Spleen (tissue), 11 donors: ENCODE results near the gene KRTAP10-3. TPM values are rescaled to one million over a fixed set of nuclear protein-coding genes. Genes with fewer than 3 reads are reported as not detected.

Experiments
- DNase-seq: peaks from one replicate; pipeline ENCODE4 v3.0.0-alpha.2; 2020
- H3K27ac ChIP-seq, 8 donors: fragments of 200-600 bp; sonication (generic) in 7 of 8; 1 replicate in 4 of 8; 2 replicates in 4 of 8; pipeline versions ENCODE4 v1.5.0 to v1.8.0; 2016 to 2021; ENCODE audit warnings: inconsistent platforms in 4 of 8, mild to moderate bottlenecking in 4 of 8, moderate library complexity in 1 of 8
- H3K27me3 ChIP-seq, 7 donors: fragments of 200-600 bp; sonication (generic) in 6 of 7; replicated peaks in 1 of 7; 1 replicate in 4 of 7; 2 replicates in 3 of 7; pipeline versions ENCODE4 v1.5.0 to v1.8.0; 2016 to 2021; ENCODE audit warnings: inconsistent platforms in 3 of 7, mild to moderate bottlenecking in 1 of 7
- H3K36me3 ChIP-seq, 6 donors: fragments of 200-600 bp; sonication (generic) in 5 of 6; 1 replicate in 4 of 6; 2 replicates in 2 of 6; pipeline versions ENCODE4 v1.5.0 to v1.8.0; 2016 to 2021; ENCODE audit warnings: inconsistent platforms in 2 of 6
- H3K4me1 ChIP-seq, 6 donors: fragments of 200-600 bp; sonication (generic) in 5 of 6; 1 replicate in 3 of 6; 2 replicates in 3 of 6; pipeline versions ENCODE4 v1.5.0 to v1.8.0; 2016 to 2021; ENCODE audit warnings: inconsistent platforms in 3 of 6
- H3K4me3 ChIP-seq, 8 donors: fragments of 200-600 bp; sonication (generic) in 7 of 8; 1 replicate in 4 of 8; 2 replicates in 4 of 8; pipeline versions ENCODE4 v1.5.0 to v1.8.0; 2016 to 2021; ENCODE audit warnings: inconsistent platforms in 4 of 8, mild to moderate bottlenecking in 4 of 8, moderate library complexity in 2 of 8
- H3K9me3 ChIP-seq, 8 donors: fragments of 200-600 bp; sonication (generic) in 7 of 8; 1 replicate in 4 of 8; 2 replicates in 4 of 8; pipeline versions ENCODE4 v1.5.0 to v1.8.0; 2016 to 2021; ENCODE audit warnings: inconsistent platforms in 4 of 8
- CTCF ChIP-seq, 11 experiments: fragments of 200-600 bp in 7 of 11; fragments of 450-650 bp in 4 of 11; sonication (generic) in 4 of 11; IDR thresholded peaks in 8 of 11; conservative IDR thresholded peaks in 3 of 11; 1 replicate in 7 of 11; 2 replicates in 4 of 11; pipeline versions ENCODE4 v1.4.0 to v1.8.0; 2016 to 2021; ENCODE audit warnings: antibody characterized with exemption in 11 of 11, inconsistent platforms in 4 of 11, mild to moderate bottlenecking in 1 of 11
- POLR2A ChIP-seq, 3 donors: fragments of 450-650 bp; IDR thresholded peaks; one replicate each; pipeline ENCODE4 v1.5.1; 2017; ENCODE audit warnings: antibody characterized with exemption in 3 of 3, mild to moderate bottlenecking in 1 of 3
- POLR2AphosphoS5 ChIP-seq, 3 donors: sonication (generic); formaldehyde crosslinking; IDR thresholded peaks; one replicate each; pipeline ENCODE4 v1.5.1; 2017; ENCODE audit warnings: antibody characterized with exemption in 3 of 3
- WGBS, 5 donors: extraction: QIAGEN DNeasy Blood & Tissue Kit in 3 of 5; methylation state at CpG; one replicate each; pipeline versions ENCODE4 v1.1.5 to v1.1.7; 2013 to 2018; 5-methylcytosine and 5-hydroxymethylcytosine counted together
- intact Hi-C: fragments of 100-400 bp; cut with DNase I; formaldehyde crosslinking; loops from one replicate; pipeline ENCODE4 v1.15.0; 2023; ENCODE audit warnings: low total_unique reads
- polyA plus RNA-seq, 3 donors: library from polyadenylated mRNA; stranded (reverse); fragments of 200-250 nt; gene quantifications; one replicate each; pipeline ENCODE4 v1.2.1, GENCODE V29; 2013
- total RNA-seq, 7 donors: library from RNA; depleted of rRNA in 3 of 7; stranded (reverse); fragments of >200 nt in 3 of 7; fragmentation: NEBNext Ultra II Directional in 4 of 7; extraction: Animal tissue kit (Norgen Biotek cat#: 25700) in 4 of 7; gene quantifications; one replicate each; pipeline versions ENCODE4 v1.1.0 to v1.2.1, GENCODE V29; 2016 to 2021
- donor health status: healthy with polysubstance abuse.
- donor health status: DM: no; HTN: no; CAD: no; lungs with moderate emphysema.
- donor health status: DM: no; HTN: no; CAD: no.
- donor health status: Bipolar disorder and iron deficiency.
- donor health status: healthy.
- donor health status: DM: no; HTN: no; CAD: no.
- donor health status: DM: yes; HTN: yes; CAD: no.

KRTAP10-3 gene
- total and polyA plus RNA-seq, 10 donors, result not detected

- H3K4me3 ChIP-seq, result no peak overlapping the region
- intact Hi-C loops, result no loop called here
- no peak for TF ChIP-seq POLR2AphosphoS5 (IDR thresholded peaks at IDR 0.05)
- 89 to 93% (median 92%) methylated on average over 20 to 33 of the region's 33 CpGs for WGBS, 5 donors
- H3K27ac ChIP-seq, result no peak overlapping the region
- H3K4me1 ChIP-seq, result no peaks in the 10 kb centered on the region
- peak; percentile 64 for DNase-seq
- H3K9me3 ChIP-seq, result peaks cover 0 to 21% (median 14%) of the 10 kb centered on the region in 8 donors
- H3K36me3 ChIP-seq, result no peaks in the 10 kb centered on the region
- peaks cover 0 to 26% (median 0%) of the 10 kb centered on the region in 7 donors for H3K27me3 ChIP-seq
These were observed 20.4 kb downstream of the KRTAP10-3 start for GRCh38 chr21:44537930-44538911.

GRCh38 chr21:44535963-44536362 is 22.6 kb downstream of the KRTAP10-3 start:
- H3K27ac ChIP-seq, result no peak overlapping the region
- peaks cover 0 to 41% (median 0%) of the 10 kb centered on the region in 7 donors for H3K27me3 ChIP-seq
- no peak overlapping the region for H3K4me3 ChIP-seq
- intact Hi-C loops, result no loop called here
- no peaks in the 10 kb centered on the region for H3K9me3 ChIP-seq
- no peak for TF ChIP-seq POLR2AphosphoS5 (IDR thresholded peaks at IDR 0.05)
- WGBS, 5 donors, result 57 to 76% (median 67%) methylated on average over 7 of the region's 7 CpGs
- no peaks in the 10 kb centered on the region for H3K36me3 ChIP-seq
- DNase-seq, result no peak
- H3K4me1 ChIP-seq, result no peaks in the 10 kb centered on the region

GRCh38 chr21:44534688-44535087 is 23.9 kb downstream of the KRTAP10-3 start:
- peaks cover 0 to 43% (median 0%) of the 10 kb centered on the region in 7 donors for H3K27me3 ChIP-seq
- H3K27ac ChIP-seq, result no peak overlapping the region
- DNase-seq, result no peak
- H3K36me3 ChIP-seq, result no peaks in the 10 kb centered on the region
- no peak for TF ChIP-seq POLR2AphosphoS5 (IDR thresholded peaks at IDR 0.05)
- TF ChIP-seq CTCF (IDR thresholded peaks at IDR 0.05 in 8 of 11, conservative IDR thresholded peaks at IDR 0.05 in 3 of 11), result no peak
- 84 to 90% (median 87%) methylated on average over 6 of the region's 6 CpGs for WGBS, 5 donors
- H3K4me3 ChIP-seq, result no peak overlapping the region
- no peaks in the 10 kb centered on the region for H3K4me1 ChIP-seq
- no peaks in the 10 kb centered on the region for H3K9me3 ChIP-seq
- intact Hi-C loops, result no loop called here

GRCh38 chr21:44533891-44534627 is 24.5 kb downstream of the KRTAP10-3 start:
- intact Hi-C loops, result no loop called here
- WGBS, 5 donors, result 87 to 94% (median 91%) methylated on average over 17 to 21 of the region's 21 CpGs
- no peak for TF ChIP-seq POLR2AphosphoS5 (IDR thresholded peaks at IDR 0.05)
- TF ChIP-seq CTCF (IDR thresholded peaks at IDR 0.05 in 8 of 11, conservative IDR thresholded peaks at IDR 0.05 in 3 of 11), result no peak
- no peak for TF ChIP-seq POLR2A (IDR thresholded peaks at IDR 0.05)
- Histone ChIP-seq H3K9me3 (no peaks in the 10 kb centered on the region), H3K4me3 (no peak overlapping the region), H3K27me3 (peaks cover 0 to 46% (median 0%) of the 10 kb centered on the region in 7 donors), H3K36me3 (no peaks in the 10 kb centered on the region), H3K4me1 (no peaks in the 10 kb centered on the region), H3K27ac (no peak overlapping the region)
- no peak for DNase-seq
